Right atrium auricular region (tissue), 2 donors: ENCODE results near the gene ENDOU. TPM values are rescaled to one million over a fixed set of nuclear protein-coding genes. Genes with fewer than 3 reads are reported as not detected.

ENCODE experiments used
- DNase-seq: peaks from one replicate; pipeline ENCODE4 v3.0.0-alpha.2; 2019; ENCODE audit warnings: low spot score
- H3K27ac ChIP-seq, 2 donors: fragments of 200-600 bp; sonication (generic); 1 replicate in 1 of 2; 2 replicates in 1 of 2; pipeline ENCODE4 v1.5.1; 2016 to 2019
- H3K27me3 ChIP-seq, 2 donors: fragments of 200-600 bp; sonication (generic); one replicate each; pipeline versions ENCODE4 v1.5.1 to v1.6.0; 2017 to 2019
- H3K36me3 ChIP-seq: fragments of 200-600 bp; sonication (generic); one replicate; pipeline ENCODE4 v1.5.1; 2016
- H3K4me1 ChIP-seq, 2 donors: fragments of 200-600 bp; sonication (generic); one replicate each; pipeline versions ENCODE4 v1.5.1 to v1.6.0; 2017 to 2019
- H3K4me3 ChIP-seq, 2 donors: fragments of 200-600 bp; sonication (generic); 1 replicate in 1 of 2; 2 replicates in 1 of 2; pipeline ENCODE4 v1.5.1; 2017 to 2019; ENCODE audit warnings: mild to moderate bottlenecking in 1 of 2, moderate library complexity in 1 of 2
- H3K9me3 ChIP-seq, 2 donors: fragments of 200-600 bp; sonication (generic); one replicate each; pipeline ENCODE4 v1.5.1; 2019
- total RNA-seq, 2 donors: library from RNA; depleted of rRNA; stranded (reverse); fragments of >200 nt; gene quantifications; one replicate each; pipeline ENCODE4 v1.1.0, GENCODE V29; 2016
- TF ChIP-seq, protein P1 (sequence below), 2 donors: fragments of 200-600 bp; sonication (generic); IDR thresholded peaks; one replicate each; pipeline ENCODE4 v1.5.1; 2019; ENCODE audit warnings: antibody characterized with exemption in 2 of 2

The ENDOU gene
- total RNA-seq, 2 donors from 2014 or later: 0.55 to 2.1 TPM

DNA sequence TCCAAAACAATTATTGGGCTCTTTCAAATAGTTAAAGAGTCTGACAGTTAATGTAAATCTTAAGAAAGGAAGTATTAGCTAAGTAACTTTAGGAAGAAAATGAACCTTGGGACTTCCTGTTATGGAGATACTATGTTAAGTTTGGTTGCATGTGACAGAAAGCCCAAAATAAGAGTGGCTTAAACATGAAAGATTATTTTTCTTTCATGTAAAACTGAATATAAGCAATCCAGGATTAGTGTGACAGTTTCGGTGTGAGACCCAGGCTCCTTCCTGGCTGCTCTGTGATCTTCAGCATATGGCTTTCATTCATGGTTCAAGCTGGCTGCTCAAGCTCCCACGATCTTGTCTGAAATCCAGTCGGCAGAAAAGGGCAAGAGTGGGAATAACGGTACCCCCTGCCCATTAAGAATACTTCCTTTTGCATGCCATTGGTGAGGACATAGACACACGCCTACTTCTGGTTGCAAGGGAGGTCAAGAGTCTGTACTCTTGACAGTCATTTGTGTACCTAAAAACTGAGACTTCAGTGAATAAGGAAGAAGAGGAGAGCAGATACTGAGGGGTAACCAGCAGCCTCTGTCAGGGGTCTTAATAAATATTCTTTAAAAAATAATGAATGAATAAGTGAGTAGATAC lies 17.3 kb downstream of the ENDOU start:
- DNase-seq: no peak
- no peak overlapping the region for H3K4me3 ChIP-seq
- no peaks in the 10 kb centered on the region for H3K9me3 ChIP-seq
- H3K27me3 ChIP-seq: no peaks in the 10 kb centered on the region
- H3K36me3 ChIP-seq: no peaks in the 10 kb centered on the region
- H3K27ac ChIP-seq: no peak overlapping the region
- H3K4me1 ChIP-seq: peaks cover 0 to 12% of the 10 kb centered on the region in 2 donors
- TF ChIP-seq, protein P1, sequence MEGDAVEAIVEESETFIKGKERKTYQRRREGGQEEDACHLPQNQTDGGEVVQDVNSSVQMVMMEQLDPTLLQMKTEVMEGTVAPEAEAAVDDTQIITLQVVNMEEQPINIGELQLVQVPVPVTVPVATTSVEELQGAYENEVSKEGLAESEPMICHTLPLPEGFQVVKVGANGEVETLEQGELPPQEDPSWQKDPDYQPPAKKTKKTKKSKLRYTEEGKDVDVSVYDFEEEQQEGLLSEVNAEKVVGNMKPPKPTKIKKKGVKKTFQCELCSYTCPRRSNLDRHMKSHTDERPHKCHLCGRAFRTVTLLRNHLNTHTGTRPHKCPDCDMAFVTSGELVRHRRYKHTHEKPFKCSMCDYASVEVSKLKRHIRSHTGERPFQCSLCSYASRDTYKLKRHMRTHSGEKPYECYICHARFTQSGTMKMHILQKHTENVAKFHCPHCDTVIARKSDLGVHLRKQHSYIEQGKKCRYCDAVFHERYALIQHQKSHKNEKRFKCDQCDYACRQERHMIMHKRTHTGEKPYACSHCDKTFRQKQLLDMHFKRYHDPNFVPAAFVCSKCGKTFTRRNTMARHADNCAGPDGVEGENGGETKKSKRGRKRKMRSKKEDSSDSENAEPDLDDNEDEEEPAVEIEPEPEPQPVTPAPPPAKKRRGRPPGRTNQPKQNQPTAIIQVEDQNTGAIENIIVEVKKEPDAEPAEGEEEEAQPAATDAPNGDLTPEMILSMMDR (IDR thresholded peaks at IDR 0.05): no peak

DNA sequence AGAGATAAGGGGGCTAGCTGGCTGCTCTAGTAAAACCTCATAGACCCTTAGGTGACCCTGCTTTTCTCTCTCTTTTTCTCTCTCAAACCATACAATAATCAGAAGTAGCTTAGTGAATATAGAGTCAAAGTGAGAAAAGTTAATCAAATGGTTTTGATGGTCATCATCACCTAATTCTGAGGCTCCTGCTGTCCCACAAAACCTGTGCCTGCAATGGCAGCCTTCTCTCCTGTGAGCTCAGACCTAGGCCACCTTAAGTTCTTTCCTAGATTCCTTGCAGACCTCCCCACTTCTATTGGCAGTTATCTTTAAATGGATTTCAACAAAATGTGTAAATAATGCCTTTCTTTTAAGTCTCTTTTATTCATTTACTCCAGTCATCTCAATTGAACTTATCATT lies 17.9 kb downstream of the ENDOU start:
- no peak overlapping the region for H3K4me3 ChIP-seq
- H3K27me3 ChIP-seq: no peaks in the 10 kb centered on the region
- TF ChIP-seq, protein P1 (IDR thresholded peaks at IDR 0.05): no peak
- no peak overlapping the region for H3K27ac ChIP-seq
- no peak for DNase-seq
- no peaks in the 10 kb centered on the region for H3K9me3 ChIP-seq
- peaks cover 0 to 12% of the 10 kb centered on the region in 2 donors for H3K4me1 ChIP-seq
- H3K36me3 ChIP-seq: no peaks in the 10 kb centered on the region

DNA sequence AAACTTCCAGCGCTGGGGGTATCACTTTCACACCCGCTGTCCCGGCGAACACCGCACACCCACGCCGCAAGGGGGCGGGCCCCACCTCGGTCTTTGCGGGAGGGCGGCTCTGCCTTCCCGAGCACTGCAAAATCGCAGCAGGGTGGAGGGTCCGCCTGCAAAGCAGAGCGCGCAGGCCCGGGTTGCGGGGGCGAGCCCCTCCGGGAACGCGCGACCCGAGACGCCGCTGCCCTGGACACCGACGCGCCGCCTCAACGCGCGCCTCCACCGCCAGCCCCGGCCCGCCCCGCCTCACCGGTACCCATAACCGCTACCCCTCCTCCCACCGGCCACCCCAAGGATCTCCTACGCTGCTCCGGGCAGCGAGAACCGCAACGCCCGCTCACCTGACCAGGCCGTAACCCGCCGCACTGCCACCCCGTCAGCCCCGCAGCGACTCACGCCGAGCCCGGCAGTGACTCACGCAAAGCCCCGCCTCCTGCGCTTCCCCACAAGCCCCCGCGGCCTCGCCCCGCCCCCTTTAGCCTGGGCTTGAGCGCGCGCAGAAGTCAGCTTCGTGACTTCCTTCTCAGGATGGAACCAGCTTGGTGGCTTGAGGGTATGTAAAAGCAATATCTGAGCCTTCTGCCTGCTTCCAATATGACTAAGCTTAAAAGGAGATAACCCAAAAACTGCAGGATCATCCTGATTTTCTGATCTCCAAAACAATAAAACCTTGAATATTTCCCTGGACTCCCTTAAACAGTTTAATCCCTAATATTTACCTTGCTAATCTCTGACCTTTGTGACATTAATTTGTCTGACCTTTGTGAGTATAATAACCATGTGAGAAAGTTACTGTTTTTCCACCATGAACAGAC lies 19.5 kb downstream of the ENDOU start, which contains the start of gene RPAP3:
TSS of gene RPAP3 (minus strand) at position 465 of the 860 bp plus-strand sequence. CDS start 3,190 bp downstream, outside the sequence.
- H3K36me3 ChIP-seq: peaks cover under 1% of the 10 kb centered on the region
- no peaks in the 10 kb centered on the region for H3K27me3 ChIP-seq
- peaks cover 0 to 12% of the 10 kb centered on the region in 2 donors for H3K4me1 ChIP-seq
- H3K27ac ChIP-seq: peak within 1 kb of the TSS; percentile 85 to 93
- TF ChIP-seq, protein P1 (IDR thresholded peaks at IDR 0.05): peak; percentile 72 to 81
- no peaks in the 10 kb centered on the region for H3K9me3 ChIP-seq
- peak; percentile 95 for DNase-seq
- H3K4me3 ChIP-seq: peak within 1 kb of the TSS; percentile 93 to 99

DNA sequence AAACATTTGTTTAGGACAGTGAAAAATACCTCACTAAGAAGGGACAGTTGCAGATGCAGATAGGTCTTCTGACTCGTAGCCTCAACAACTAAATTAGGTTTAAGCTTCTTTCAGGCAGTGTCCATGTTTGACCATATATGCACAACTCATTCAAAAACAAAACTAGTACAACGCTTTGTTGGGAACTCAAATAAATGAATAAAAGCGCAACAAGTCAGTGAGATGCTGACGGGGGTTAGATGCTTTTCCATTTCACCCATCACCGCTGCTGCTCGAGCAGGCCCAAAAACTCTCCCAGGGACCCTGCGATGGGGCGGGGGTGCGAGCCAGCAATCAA lies 20.1 kb downstream of the ENDOU start:
- TF ChIP-seq, protein P1 (IDR thresholded peaks at IDR 0.05): no peak
- Histone ChIP-seq H3K4me1 (peaks cover 0 to 12% of the 10 kb centered on the region in 2 donors), H3K9me3 (no peaks in the 10 kb centered on the region), H3K27ac (peak overlapping the region; percentile 85 to 93), H3K36me3 (peaks cover 6% of the 10 kb centered on the region), H3K4me3 (peak overlapping the region; percentile 93 to 99), H3K27me3 (no peaks in the 10 kb centered on the region)
- no peak for DNase-seq

DNA sequence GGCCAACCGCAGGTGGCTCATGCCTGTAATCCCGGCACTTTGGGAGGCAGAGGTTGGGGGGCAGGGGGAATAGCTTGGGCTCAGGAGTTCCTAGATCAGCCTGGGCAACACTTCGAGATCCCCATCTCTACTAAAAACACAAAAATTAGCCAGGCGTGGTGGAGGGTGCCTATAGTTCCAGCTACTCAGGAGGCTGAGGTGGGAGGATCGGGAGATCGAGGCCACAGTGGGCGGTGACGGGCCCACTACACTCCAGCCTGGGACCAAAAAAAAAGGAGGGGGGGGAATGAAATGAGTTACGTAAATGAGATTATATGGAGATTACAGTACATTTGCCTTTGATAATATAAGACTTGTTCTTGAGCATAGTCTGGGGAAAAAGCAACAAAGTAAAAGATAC lies 20.6 kb downstream of the ENDOU start:
- Histone ChIP-seq H3K27ac (no peak overlapping the region), H3K4me3 (no peak overlapping the region), H3K36me3 (peaks cover 11% of the 10 kb centered on the region), H3K27me3 (no peaks in the 10 kb centered on the region), H3K9me3 (no peaks in the 10 kb centered on the region), H3K4me1 (peaks cover 0 to 12% of the 10 kb centered on the region in 2 donors)
- no peak for DNase-seq
- TF ChIP-seq, protein P1 (IDR thresholded peaks at IDR 0.05): no peak
